A549 (cell line): ENCODE data around the gene LEMD1.

ENCODE experiments used
- CHD2 ChIP-seq: fragments of 150-350 bp; IDR thresholded peaks from 2 replicates; pipeline ENCODE4 v1.6.1; 2014; ENCODE audit warnings: low read length; ENCODE audit not compliant: partially characterized antibody
- HDAC2 ChIP-seq: fragments of 200-600 bp; sonication (generic); IDR thresholded peaks from 2 replicates; pipeline ENCODE4 v1.6.1; 2016
- NPAS2 ChIP-seq: fragments of 250-450 bp; sonication (Bioruptor Pico); IDR thresholded peaks from 2 replicates; pipeline ENCODE4 v1.8.0; 2022; ENCODE audit warnings: mild to moderate bottlenecking, moderate library complexity, borderline replicate concordance
- POLR2A ChIP-seq: IDR thresholded peaks from 2 replicates; pipeline ENCODE4 v1.6.1; 2012; ENCODE audit warnings: mild to moderate bottlenecking, low read length
- ZFP36 ChIP-seq: fragments of 450-650 bp; IDR thresholded peaks from 2 replicates; pipeline ENCODE4 v1.6.1; 2014; ENCODE audit warnings: borderline replicate concordance; ENCODE audit not compliant: partially characterized antibody
- TF ChIP-seq, protein P1 (sequence below): IDR thresholded peaks from 2 replicates; pipeline ENCODE4 v1.6.1; 2012; ENCODE audit warnings: low read depth, borderline replicate concordance
- TF ChIP-seq, protein P2 (sequence below): fragments of >200 bp; sonication (Bioruptor Twin); formaldehyde crosslinking; IDR thresholded peaks from 3 replicates; pipeline ENCODE4 v1.6.1; 2016
- TF ChIP-seq, protein P3 (sequence below): fragments of >200 bp; sonication (Bioruptor Twin); formaldehyde crosslinking; IDR thresholded peaks from 3 replicates; pipeline ENCODE4 v1.5.1; 2016
- TF ChIP-seq, protein P4 (sequence below): IDR thresholded peaks from 2 replicates; pipeline ENCODE4 v1.6.1; 2012

DNA sequence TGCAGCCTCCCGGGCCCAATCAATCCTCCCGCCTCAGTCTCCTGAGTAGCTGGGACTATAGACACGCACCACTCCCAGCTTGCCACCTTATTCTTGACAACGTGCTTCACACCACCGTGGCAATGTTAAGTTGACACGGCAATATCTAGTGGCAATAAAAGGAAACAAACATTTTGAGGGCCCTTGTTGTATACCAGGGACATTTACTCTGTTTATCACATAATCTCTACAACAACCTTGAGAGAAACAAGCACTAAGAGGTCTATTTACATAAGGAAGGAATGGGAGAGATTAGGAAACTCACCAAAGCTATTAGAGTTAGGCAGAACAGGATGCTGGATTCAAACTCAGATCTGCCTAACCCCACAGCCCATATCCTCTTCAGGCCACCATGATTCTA lies 68.2 kb downstream of the LEMD1 start:
- TF ChIP-seq, protein P1, sequence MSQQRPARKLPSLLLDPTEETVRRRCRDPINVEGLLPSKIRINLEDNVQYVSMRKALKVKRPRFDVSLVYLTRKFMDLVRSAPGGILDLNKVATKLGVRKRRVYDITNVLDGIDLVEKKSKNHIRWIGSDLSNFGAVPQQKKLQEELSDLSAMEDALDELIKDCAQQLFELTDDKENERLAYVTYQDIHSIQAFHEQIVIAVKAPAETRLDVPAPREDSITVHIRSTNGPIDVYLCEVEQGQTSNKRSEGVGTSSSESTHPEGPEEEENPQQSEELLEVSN = no peak
- TF ChIP-seq POLR2A (no peak), ZFP36 (no peak), CHD2 (no peak), NPAS2 (CRISPR knock-in tag) (no peak), HDAC2 (no peak)
- TF ChIP-seq, protein P2, sequence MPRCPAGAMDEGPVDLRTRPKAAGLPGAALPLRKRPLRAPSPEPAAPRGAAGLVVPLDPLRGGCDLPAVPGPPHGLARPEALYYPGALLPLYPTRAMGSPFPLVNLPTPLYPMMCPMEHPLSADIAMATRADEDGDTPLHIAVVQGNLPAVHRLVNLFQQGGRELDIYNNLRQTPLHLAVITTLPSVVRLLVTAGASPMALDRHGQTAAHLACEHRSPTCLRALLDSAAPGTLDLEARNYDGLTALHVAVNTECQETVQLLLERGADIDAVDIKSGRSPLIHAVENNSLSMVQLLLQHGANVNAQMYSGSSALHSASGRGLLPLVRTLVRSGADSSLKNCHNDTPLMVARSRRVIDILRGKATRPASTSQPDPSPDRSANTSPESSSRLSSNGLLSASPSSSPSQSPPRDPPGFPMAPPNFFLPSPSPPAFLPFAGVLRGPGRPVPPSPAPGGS = no peak
- TF ChIP-seq, protein P3, sequence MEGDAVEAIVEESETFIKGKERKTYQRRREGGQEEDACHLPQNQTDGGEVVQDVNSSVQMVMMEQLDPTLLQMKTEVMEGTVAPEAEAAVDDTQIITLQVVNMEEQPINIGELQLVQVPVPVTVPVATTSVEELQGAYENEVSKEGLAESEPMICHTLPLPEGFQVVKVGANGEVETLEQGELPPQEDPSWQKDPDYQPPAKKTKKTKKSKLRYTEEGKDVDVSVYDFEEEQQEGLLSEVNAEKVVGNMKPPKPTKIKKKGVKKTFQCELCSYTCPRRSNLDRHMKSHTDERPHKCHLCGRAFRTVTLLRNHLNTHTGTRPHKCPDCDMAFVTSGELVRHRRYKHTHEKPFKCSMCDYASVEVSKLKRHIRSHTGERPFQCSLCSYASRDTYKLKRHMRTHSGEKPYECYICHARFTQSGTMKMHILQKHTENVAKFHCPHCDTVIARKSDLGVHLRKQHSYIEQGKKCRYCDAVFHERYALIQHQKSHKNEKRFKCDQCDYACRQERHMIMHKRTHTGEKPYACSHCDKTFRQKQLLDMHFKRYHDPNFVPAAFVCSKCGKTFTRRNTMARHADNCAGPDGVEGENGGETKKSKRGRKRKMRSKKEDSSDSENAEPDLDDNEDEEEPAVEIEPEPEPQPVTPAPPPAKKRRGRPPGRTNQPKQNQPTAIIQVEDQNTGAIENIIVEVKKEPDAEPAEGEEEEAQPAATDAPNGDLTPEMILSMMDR = no peak
- TF ChIP-seq, protein P4, sequence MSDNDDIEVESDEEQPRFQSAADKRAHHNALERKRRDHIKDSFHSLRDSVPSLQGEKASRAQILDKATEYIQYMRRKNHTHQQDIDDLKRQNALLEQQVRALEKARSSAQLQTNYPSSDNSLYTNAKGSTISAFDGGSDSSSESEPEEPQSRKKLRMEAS = no peak
